Right ventricle myocardium inferior (tissue), 1 donor: Measurements from ENCODE around the gene UCHL5. TPM values are rescaled to one million over a fixed set of nuclear protein-coding genes. Genes with fewer than 3 reads are reported as not detected.

Experiments
- ATAC-seq: fragments of 200-7000 bp; cut with Tn5 transposase; one replicate; pipeline ENCODE4 v1.9.1; 2020; ENCODE audit warnings: mild to moderate bottlenecking, moderate library complexity
- DNase-seq: peaks from one replicate; pipeline ENCODE4 v3.0.0; 2021; ENCODE audit errors: missing footprints
- intact Hi-C: fragments of 100-400 bp; cut with DNase I; formaldehyde crosslinking; loops from one replicate; pipeline ENCODE4 v1.11.0; 2022
- total RNA-seq: library from RNA; stranded (reverse); fragmentation: NEBNext Ultra II Directional; extraction: Animal tissue kit (Norgen Biotek cat#: 25700); gene quantifications from one replicate; pipeline ENCODE4 v1.2.1, GENCODE V29; 2021
- donor health status: DM: no; HTN: yes; CAD: no; lungs with severe emphysema.

Gene UCHL5
- total RNA-seq, 1 donor from 2014 or later = 42.9 TPM

DNA sequence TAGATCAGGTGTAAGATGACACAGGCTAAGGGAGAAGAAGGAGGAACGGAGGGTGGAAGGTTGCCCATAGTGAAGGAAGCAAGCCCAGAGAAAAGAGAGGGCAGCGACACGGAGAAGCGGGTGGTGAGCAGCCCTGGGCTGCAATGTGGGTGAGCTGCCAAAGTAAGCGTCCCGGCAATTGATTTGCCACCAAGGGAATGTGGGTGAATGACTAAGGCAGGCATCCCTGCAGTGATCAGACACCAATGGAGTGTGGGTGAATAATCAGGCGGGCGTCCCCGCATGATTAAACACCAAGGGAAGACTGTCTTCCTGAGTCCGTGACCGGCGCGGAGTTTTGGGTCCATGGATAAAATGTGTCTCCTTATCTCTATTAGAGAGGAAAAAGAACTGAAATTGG lies 79.6 kb downstream of the UCHL5 start:
- DNase-seq (no peak), ATAC-seq (no peak)
- intact Hi-C loops = no loop called here

DNA sequence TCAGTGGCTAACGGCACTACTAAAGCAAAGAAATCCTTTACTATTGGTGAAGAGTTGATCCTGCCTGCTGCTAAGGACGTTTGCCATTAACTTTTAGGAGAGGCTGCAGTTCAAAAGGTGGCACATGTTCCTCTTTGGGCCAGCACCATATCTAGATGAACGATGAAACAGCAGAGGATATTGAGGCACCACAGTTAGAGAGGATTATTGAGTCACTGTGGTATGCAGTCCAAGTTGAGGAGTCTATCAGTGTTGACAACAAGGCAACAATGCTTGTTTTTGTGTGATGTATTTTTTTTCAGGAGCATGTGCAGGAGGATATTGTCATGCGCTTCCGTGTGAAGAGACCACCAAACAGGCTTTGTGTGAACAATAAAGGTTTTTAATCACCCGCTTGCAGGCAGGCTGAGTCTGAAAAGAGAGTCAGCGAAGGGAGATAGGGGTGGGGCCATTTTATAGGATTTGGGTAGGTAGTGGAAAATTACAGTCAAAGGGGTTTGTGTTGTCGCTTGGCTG lies 80.9 kb downstream of the UCHL5 start:
- DNase-seq (no peak), ATAC-seq (no peak)
- intact Hi-C loops = no loop called here

DNA sequence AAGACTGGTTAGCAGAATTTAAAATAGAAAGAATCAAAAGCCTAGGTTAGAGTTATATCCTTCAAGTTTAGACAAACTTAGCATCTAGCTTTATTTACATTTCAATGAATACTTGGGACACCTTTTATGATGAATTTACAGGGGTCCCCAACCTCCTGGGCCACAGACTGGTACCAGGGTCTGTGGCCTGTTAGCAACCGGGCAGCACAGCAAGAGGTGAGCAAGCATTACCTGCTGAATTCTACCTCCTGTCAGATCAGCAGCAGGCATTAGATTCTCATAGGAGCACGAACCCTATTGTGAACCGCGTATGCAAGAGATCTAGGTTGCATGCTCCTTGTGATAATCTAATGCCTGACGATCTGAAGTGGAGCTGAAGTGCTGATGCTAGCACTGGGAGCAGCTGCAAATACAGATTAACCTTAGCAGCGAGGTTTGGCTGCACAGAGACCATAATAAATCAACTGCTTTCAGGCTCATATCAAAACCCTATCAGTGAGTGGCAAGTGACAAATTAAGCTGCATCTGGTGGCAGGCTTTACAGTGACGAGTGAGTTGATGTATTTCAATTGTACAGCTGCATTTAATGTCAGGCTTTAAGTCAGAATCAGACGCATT lies 82.0 kb downstream of the UCHL5 start:
- DNase-seq (no peak), ATAC-seq (no peak)
- intact Hi-C loops = no loop called here

GRCh38 chr1:192976576-192976975 lies 82.6 kb downstream of the UCHL5 start:
- DNase-seq (no peak), ATAC-seq (no peak)
- intact Hi-C loops = no loop called here

GRCh38 chr1:192974701-192975100 lies 84.5 kb downstream of the UCHL5 start:
- ATAC-seq (no peak), DNase-seq (no peak)
- intact Hi-C loops = no loop called here

DNA sequence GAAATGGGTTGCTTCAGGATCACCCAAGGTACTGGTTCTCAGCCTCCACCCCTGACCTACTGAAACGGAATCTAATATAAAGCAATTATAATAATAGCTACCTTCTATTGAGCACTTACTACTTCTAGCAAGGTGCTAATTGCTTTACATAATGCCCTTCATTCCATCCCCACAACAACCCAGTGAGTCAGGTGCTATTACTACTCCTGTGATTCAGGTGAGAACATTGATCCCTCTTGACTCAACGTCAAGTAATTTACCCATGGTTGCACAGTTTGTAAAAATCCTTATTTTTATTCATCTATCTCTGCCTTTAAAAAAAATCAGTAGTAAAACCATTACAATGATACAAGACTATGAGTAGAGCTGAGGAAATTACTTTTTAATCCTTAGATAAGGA lies 85.2 kb downstream of the UCHL5 start:
- intact Hi-C loops = no loop called here
- DNase-seq (no peak), ATAC-seq (no peak)

- intact Hi-C loops = no loop called here
- no peak for DNase-seq
- no peak for ATAC-seq
Measured at GRCh38 chr1:192973202-192973601, 86.0 kb downstream of the UCHL5 start.

DNA sequence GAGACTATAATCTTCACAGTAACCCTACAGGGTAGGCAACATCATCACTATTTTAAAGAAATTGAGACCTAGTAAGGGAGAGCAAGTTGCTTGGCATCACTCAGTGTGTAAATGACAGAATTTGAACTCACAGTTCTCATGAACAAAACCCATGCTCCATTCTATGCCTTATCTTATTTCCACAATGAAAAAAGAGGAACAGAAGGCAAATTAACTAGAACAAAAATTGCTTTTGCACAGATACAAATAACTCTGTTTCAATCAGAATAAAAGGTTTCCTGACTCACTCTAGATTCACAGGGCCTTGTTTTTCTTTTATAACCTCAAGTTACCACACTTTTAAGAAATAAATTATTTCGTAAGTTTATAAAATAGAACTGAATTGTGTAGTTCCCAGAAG lies 90.1 kb downstream of the UCHL5 start:
- no peak for ATAC-seq
- intact Hi-C loops = no loop called here
- no peak for DNase-seq

- intact Hi-C loops = no loop called here
- DNase-seq (no peak), ATAC-seq (no peak)
Measured at GRCh38 chr1:192968323-192968722, 90.8 kb downstream of the UCHL5 start.

DNA sequence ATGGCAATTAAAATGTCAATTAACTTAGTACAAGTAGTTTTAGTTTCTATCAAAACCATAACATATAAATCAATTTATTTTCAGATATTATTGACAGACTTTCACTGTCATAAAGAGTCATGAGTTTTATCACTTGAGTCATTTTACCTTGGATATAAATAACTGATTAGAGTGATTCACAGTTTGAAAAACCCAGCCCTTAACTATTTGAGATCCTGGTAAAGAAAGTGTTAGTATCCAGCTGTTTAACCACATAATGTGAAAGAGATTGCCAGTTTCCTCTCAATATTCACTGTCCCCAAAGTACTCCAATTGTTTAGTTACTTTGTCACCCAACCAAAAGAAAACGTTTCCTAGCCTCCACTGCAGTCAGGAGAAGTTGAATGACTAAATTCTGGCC lies 91.3 kb downstream of the UCHL5 start:
- ATAC-seq (no peak), DNase-seq (no peak)
- intact Hi-C loops = no loop called here

DNA sequence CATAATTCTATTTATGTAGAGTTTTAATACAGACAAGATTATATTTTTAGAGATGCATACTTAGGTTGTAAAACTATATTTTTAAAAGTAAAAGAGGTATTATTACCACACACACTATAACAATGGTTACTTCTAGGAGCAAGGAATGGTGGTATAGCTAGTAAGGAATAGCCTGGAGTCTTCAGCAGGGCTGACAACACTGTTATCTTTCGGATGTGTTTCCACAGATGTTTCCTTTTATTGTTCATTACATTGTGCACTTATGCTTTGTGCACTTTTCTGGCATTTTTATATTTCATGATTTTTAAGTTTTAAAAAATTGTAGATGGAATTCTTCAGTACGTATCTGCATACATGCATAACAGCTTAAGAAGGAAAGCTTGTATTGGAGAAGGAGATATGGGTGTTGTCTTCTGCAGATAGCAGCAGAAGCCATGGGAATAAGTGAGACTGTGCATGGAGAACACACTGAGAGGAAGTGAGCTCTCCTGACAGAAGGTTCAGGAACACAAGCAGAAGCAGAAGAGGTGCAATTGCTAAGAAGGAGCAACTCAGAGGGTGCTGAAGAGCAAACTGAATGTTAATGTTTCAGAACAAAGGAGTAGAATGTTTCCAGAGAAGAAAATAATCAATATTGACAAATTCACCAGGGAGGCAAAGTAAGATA lies 91.8 kb downstream of the UCHL5 start:
- DNase-seq (no peak), ATAC-seq (no peak)
- intact Hi-C loops = no loop called here

GRCh38 chr1:192966073-192966472 lies 93.1 kb downstream of the UCHL5 start:
- no peak for DNase-seq
- ATAC-seq = no peak
- intact Hi-C loops = no loop called here

DNA sequence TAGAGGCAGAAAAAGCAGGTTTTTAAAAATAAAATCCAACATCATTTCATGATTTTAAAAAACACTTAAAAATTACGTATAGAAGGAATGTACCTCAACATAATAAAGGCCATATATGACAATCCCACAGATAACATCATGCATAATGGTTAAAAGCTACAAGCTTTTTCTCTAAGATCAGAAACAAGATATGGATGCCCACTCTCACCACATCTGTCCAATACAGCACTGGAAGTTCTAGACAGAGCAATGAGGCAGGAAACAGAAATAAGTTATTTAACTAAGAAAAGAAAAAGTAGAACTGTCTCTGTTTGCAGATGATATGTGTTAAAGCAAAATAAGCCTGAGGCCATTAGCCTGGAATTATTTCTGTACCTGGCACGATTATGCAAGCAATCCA lies 96.3 kb downstream of the UCHL5 start:
- ATAC-seq (no peak), DNase-seq (no peak)
- intact Hi-C loops = no loop called here

Other genes with a start within 250 kb of the UCHL5 start
- 42.8 TPM for gene RO60, start 252 bp upstream of the UCHL5 start, total RNA-seq
- 45.3 TPM for gene GLRX2, start 46.1 kb upstream of the UCHL5 start, total RNA-seq
- gene CDC73, start 62.7 kb upstream of the UCHL5 start, total RNA-seq = 48.6 TPM
- 93.9 TPM for gene B3GALT2, start 127.3 kb upstream of the UCHL5 start, total RNA-seq